HepG2 (cell line): Measurements from ENCODE around the gene ST8SIA4.

Source experiments
- KAT7 ChIP-seq: IDR thresholded peaks from 2 replicates; pipeline ENCODE4 v1.6.1; 2018; ENCODE audit warnings: borderline replicate concordance, missing compliant biosample characterization
- THAP7 ChIP-seq: sonication (generic); formaldehyde crosslinking; IDR thresholded peaks from 2 replicates; pipeline ENCODE4 v1.8.1; 2023; ENCODE audit warnings: mild to moderate bottlenecking, missing genetic modification reagents
- ZBTB44 ChIP-seq: sonication (generic); formaldehyde crosslinking; IDR thresholded peaks from 2 replicates; pipeline ENCODE4 v1.4.0; 2020; ENCODE audit warnings: missing genetic modification reagents
- ZBTB8A ChIP-seq: sonication (generic); formaldehyde crosslinking; IDR thresholded peaks from 2 replicates; pipeline ENCODE4 v1.4.0; 2020; ENCODE audit warnings: mild to moderate bottlenecking, low read depth, missing genetic modification reagents, borderline replicate concordance

GRCh38 chr5:100842080-100842479 is 61.0 kb downstream of the ST8SIA4 start:
- no peak for TF ChIP-seq ZBTB8A (CRISPR knock-in tag)
- no peak for TF ChIP-seq KAT7 (CRISPR knock-in tag)
- TF ChIP-seq THAP7: no peak
- no peak for TF ChIP-seq ZBTB44
